Measurements from ENCODE around the gene SAYSD1. TPM values are rescaled to one million over a fixed set of nuclear protein-coding genes. Genes with fewer than 3 reads are reported as not detected.
A peak's percentile ranks its signal among the peaks of the same experiment; 100 is the strongest.

The SAYSD1 gene
- total RNA-seq, 1 experiment from 2014 or later, result 9.4 TPM

GRCh38 chr6:39114388-39114703, 640 bp downstream of the SAYSD1 start:
- Mint-ChIP-seq H3K4me3 (peak overlapping the region; percentile 76 to 91), H3K27me3 (ENCODE audit: low read depth) (peaks cover 6% of the 10 kb centered on the region), H3K4me1 (peaks cover 8 to 15% of the 10 kb centered on the region in 2 experiments), H3K9me3 (no peaks in the 10 kb centered on the region), H3K36me3 (ENCODE audit: insufficient read depth in 1 of 3, low read depth in 3 of 3) (peaks cover 0 to 8% (median 0%) of the 10 kb centered on the region in 3 experiments; a peak in 1 of 7 replicates), H3K27ac (peak overlapping the region in 1 of 3 experiments; percentile 78; a peak in 1 of 7 replicates)
- Histone ChIP-seq H3T11ph (ENCODE audit: low read length) (no peak overlapping the region), H3K23ac (ENCODE audit: insufficient read length, low read depth, low read length) (no peak overlapping the region), H2BK20ac (ENCODE audit: low read depth, low read length, poor library complexity, severe bottlenecking) (no peak overlapping the region), H2AK5ac (ENCODE audit: insufficient read length, low read length) (no peak overlapping the region), H3K56ac (ENCODE audit: insufficient read length, low read depth, low read length) (no peak overlapping the region), H3K79me2 (ENCODE audit: insufficient read depth, low read length) (no peaks in the 10 kb centered on the region), H4K8ac (replicated peaks; ENCODE audit: insufficient read length, low read depth, low read length) (no peak overlapping the region), H2BK120ac (ENCODE audit: low read depth, low read length, poor library complexity, severe bottlenecking) (no peak overlapping the region), H4K5ac (ENCODE audit: insufficient read length, low read depth, low read length) (no peak overlapping the region), H2BK15ac (ENCODE audit: low read depth, low read length) (no peak overlapping the region), H3K23me2 (ENCODE audit: insufficient read length, low read depth, low read length, poor library complexity, severe bottlenecking) (peaks cover 8% of the 10 kb centered on the region), H2AFZ (ENCODE audit: low read length) (no peak overlapping the region), H3K27me3 (ENCODE audit: insufficient read depth, low read length) (no peaks in the 10 kb centered on the region), H3K18ac (ENCODE audit: insufficient read length, low read depth, low read length) (no peak overlapping the region), H3K4ac (ENCODE audit: low read depth, low read length) (no peak overlapping the region), H4K20me1 (ENCODE audit: control insufficient read depth, insufficient read depth, insufficient read length) (no peaks in the 10 kb centered on the region), H3K9me3 (ENCODE audit: control insufficient read depth, low read depth, low read length) (no peaks in the 10 kb centered on the region), H3K4me1 (ENCODE audit: insufficient read depth, low read length) (no peaks in the 10 kb centered on the region), H3K79me1 (ENCODE audit: insufficient read depth, low read depth, low read length, poor library complexity, severe bottlenecking) (no peaks in the 10 kb centered on the region), H3K9ac (ENCODE audit: extremely low read depth, insufficient read length, low read length) (peak overlapping the region; percentile 52), H3K14ac (ENCODE audit: insufficient read depth, low read length) (no peak overlapping the region), H3K27ac (ENCODE audit: insufficient read length, low read depth, low read length) (no peak overlapping the region), H4K91ac (ENCODE audit: insufficient read length, low read depth, low read length) (no peak overlapping the region), H2BK12ac (ENCODE audit: insufficient read length, low read depth, low read length) (no peak overlapping the region), H3K4me2 (ENCODE audit: insufficient read depth, insufficient read length, low read length) (peak overlapping the region; percentile 81), H2BK5ac (ENCODE audit: insufficient read length, low read length) (no peak overlapping the region)
- DNase-seq, result no peak
- TF ChIP-seq, protein P1, sequence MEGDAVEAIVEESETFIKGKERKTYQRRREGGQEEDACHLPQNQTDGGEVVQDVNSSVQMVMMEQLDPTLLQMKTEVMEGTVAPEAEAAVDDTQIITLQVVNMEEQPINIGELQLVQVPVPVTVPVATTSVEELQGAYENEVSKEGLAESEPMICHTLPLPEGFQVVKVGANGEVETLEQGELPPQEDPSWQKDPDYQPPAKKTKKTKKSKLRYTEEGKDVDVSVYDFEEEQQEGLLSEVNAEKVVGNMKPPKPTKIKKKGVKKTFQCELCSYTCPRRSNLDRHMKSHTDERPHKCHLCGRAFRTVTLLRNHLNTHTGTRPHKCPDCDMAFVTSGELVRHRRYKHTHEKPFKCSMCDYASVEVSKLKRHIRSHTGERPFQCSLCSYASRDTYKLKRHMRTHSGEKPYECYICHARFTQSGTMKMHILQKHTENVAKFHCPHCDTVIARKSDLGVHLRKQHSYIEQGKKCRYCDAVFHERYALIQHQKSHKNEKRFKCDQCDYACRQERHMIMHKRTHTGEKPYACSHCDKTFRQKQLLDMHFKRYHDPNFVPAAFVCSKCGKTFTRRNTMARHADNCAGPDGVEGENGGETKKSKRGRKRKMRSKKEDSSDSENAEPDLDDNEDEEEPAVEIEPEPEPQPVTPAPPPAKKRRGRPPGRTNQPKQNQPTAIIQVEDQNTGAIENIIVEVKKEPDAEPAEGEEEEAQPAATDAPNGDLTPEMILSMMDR (conservative IDR thresholded peaks at IDR 0.05), result no peak
- no CpG with 5 or more reads among the region's 11 CpGs for WGBS (ENCODE audit: extremely low coverage, insufficient read length, low lambda C conversion rate)

All from H9 (cell line).